GM19438 (cell line): ENCODE results near the gene OTOS.

ENCODE experiments used
- ATAC-seq: cut with Tn5 transposase; IDR thresholded peaks from one replicate; pipeline ENCODE4 v1.9.1; 2021; ENCODE audit warnings: low read depth; ENCODE audit not compliant: unreplicated experiment

OTOS gene

DNA sequence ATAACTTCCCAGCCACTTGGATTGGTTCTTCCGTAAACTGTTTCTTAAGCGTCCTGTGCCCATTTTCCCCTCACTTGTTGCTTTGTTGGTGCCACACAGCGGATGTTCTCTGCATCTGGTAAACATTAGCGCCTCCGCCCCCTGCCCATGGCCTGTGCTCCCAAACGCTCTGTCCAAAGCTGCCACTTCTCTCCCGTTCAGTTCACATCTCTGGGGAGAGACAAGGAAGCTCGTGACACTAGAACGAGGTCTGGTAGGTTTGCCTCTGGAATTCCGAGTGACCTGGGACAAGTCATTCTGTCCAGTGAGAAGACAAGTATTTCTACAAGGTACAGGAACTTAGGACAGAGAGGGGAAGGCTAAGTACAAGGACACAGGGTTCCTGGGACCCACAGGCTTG, 13.7 kb downstream of the OTOS start:
- ATAC-seq = no peak

DNA sequence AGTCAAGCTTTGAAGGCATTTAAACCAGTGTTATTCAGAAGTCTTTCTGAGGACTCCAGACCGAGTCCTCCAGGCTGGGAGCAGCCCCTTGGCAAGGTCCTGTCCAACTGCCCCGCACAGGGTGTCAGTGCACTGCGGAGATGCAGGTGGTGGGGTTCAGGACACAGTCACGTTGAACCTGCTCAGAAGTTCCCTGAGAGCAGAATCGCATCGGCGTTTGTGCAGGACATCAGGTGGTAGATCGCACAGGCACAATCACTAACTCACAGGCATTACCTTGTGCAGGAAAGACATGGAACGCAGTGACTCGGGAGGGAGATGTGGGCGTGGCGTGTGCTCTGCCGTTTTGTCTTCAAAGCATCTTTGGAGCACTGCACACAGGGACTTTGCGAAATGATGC, 14.7 kb downstream of the OTOS start:
- no peak for ATAC-seq

DNA sequence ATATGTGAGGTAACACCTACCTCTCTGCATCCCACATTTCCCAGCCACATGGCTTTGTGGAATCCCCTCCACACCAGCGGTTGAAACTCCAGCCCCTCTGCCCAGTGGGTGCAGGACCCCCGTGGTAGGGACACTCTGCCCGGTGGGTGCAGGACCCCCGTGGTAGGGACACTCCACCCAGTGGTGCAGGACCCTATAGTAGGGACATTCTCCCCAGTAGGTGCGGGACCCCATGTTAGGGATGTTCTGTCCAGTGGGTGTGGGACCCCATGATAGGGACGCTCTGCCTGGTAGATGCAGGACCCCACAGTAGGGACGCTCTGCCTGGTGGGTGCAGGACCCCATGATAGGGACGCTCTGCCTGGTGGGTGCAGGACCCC, 15.8 kb downstream of the OTOS start:
- ATAC-seq = no peak

DNA sequence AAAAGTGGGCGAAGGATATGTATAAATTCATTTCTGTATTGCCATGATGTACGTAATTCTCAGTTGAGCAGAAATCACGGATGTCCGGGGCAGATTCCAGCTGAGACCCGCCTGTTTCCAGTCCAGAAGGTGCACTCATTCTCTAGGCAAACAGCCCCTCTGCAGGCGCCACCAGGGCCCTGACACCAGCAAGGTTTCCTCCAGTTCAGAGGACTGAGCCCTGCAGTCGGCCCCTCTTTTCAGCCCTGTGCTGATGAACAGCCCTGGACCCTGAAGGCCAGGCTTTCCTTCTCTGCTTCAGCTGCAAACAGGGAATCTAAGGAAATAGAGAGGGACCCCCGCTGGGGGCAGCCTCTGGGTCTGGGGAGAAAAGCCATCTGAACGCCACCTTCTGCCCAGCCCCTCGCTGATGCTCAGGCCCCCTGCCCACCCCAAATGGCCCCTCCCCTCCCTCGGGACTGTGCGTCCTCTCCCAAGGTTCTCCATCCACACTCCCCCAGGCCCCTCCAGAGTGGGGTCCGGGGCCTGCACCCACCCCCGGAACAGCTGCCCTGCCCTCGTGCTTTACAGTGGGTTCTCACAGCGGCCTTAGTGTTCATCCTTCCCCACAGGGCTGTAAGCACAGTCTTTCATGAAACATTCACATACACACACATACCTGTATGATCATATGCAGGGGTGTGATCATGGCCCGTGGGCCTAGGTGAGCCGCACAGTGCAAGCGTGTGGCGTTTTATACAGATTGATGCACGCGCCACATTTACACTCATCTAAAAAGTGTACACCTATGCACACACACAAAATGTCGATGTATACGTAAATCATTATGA, 16.4 kb downstream of the OTOS start:
- ATAC-seq = no peak

DNA sequence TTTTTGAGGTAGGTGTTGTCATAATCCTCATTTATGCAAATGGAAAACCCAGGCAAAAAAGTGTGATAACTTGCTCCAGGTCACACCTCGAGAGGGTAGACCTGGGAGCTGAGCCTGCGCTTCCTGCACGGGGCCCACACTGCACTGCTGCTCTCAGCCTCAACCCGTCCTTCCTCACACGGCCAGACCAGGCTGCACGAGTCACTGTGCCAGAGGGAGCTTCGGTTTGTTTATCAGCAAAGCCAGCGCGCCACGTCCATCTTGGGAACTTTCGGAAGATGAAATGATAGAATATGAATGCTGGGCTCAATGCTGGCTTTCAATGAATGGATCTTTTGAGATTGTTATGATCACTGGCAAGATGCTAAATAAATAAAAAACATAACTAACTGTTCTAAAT, 18.8 kb downstream of the OTOS start:
- no peak for ATAC-seq

DNA sequence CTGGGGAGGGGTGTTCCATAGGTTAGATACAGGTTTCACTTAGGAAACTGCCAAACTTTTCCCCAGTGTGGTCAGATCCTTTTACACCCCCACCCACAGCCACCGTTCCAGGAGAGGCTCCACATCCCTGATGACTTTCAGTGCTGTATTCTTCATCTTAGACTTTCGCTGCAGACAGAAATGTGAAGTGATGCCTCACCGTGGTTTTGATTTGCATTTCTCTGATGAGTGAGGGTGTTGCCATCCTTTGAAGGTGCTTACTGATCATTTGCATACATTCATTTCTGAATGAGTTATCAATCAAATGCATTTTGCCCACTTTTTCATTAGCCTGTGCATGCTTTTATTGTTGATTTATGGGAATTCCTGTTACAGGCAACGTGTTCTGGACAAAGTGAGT, 19.3 kb downstream of the OTOS start:
- no peak for ATAC-seq

DNA sequence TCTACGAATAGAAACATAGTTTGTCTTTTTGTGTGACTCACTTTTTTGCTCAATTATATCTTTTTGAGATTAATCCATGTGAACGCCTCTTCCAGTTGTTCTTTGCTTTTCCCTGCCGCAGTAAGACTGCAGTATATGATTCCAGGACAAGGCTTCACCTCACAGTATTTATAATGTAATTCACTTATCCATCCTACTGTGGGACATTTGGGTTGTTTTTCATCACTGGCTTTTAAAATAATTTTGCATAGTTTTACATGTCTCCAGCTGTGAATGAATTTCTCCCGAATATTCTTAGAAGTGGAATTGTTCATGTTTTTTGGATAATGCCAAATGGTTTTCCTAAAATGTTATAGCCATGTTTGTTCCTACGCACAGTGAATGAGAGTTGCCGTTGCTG, 26.2 kb downstream of the OTOS start:
- ATAC-seq = no peak

DNA sequence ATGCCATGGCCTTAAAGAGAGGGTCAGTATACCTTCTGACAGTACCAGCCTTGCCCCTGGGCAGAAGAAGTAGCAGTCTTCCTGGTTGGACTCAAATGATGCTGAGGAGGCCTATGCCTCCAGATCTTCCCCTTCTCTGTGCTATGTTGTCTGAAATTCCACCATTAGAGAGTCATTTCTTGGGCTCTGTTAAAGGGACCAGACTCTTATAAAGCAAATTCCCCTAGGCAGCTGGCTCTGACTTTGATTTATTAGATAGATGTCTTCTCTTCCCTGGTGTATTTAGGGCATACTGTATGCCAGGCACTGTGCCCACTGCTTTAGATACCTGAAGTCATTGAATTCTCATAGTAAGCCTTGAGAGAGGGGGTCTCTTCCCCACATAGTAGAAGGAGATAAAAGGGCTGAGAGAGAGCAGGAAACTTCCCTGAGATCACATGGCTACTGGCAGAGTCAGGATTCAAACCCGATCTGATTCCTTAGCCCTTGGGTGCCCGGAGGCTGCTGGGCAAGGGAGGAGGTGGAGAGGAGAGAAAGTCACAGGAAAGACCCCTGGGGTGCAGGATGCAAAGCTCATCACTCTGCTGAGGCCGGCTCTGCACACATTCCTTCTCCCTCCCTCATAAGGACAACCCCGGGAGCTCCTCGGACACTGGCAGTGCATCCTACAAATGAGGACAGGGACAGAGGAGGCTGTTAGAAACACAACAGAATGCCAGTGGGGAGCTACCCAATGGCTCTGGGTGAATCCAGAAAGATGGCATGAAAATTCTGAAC, 27.4 kb downstream of the OTOS start:
- no peak for ATAC-seq

DNA sequence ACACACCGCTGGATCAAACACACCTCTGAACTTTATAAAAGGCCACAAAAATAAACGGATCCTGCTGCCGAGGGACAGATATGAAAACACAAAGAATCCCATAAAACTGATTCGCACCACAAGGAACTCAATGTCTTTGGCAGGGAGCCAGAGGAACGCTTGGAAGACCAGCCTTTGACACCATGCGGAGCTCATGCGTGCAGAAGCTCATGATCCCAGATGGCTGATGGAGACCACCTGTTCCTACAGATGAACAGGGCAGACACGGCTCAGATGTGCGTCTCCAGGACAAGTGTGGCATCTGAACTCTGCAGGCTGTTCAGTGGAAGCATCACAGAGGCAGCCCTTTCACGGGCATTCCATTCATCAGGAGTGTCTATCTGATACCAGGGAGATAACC, 29.2 kb downstream of the OTOS start:
- ATAC-seq = no peak

DNA sequence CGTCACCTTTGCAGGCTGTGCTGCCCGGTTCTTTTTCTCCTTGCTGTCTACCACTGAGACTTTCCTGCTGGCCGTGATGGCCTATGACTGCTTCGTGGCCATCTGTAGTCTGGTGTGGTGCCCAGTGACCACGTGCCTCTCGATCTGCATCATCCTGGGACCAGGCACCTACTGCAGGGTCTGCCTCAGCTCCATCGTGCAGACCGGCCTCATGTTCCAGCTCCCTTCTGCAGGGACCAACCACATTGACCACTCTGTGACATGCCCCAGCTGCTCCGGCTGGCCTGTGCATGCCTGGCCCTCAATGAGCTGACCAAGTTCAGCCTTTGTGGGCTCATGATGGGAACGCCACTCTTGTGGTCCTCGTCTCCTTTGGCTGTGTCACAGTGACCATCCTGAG, 31.1 kb downstream of the OTOS start:
- ATAC-seq = no peak

DNA sequence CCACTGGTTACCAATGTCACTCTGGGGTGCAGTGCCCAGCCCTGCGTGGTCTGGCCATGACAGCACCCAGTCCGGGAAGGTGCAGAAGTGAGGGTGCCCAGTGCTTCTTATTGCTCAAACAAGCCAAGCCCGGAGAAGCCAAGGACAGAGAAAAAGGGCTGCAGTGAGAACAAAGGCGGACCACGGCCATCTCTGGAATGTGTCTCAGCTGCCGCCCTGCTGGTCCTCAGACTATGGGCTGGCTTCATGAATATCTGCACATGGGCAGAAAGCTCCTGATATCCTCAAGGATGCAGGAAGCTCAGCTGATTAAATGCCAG, 33.0 kb downstream of the OTOS start:
- ATAC-seq = no peak

DNA sequence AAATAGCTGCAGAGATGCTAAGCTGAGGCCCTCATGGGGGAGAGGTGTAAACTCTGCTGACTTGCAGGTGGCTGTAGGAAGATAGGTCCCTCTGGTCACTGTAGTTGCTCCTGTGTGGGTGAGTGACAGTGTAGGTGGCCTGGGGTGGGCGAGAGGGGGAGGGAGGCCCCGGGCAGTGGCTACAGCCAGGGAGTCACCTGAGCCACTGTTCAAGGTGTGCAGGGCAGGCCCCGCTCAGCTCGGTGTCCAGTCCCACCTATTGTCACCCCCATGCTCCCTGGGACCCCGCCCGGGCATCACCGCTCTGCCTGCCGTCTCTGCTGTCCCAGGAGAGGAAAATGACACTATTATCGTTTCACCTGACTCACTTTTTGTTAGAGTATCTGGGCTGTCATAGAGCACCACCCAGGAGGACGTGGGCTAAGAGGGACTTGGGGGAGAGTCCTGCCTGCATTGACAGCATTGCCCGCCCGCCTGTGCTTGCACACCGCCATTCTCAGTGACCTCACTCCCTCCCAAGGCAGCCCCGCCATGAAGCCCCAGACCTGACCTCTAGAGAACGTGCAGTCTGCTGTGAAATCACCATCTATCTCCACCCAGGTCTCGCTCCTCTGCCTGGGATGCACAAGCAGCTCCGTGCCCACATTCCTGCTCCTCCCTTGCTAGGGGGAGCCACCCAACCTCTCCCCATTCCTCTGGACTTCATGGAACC, 33.5 kb downstream of the OTOS start:
- no peak for ATAC-seq

DNA sequence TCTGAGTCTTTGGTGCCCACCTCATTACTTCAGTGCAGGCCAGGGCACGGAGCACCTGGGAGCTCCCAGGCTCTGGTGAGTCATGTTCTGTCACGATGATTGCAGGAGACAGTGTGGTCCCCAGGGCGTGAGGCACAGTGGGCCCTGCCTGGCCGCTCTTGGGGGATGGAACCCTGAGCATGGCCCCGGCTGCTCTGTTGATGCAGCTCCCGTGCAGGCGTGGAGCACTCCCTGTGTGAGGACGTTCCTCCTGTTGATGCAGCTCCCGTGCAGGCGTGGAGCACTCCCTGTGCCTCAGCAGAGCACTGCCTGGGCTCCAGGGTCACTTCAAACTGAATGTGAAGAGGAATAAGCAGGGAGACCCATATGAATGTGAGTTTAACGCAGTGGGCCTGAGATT, 34.5 kb downstream of the OTOS start:
- no peak for ATAC-seq

DNA sequence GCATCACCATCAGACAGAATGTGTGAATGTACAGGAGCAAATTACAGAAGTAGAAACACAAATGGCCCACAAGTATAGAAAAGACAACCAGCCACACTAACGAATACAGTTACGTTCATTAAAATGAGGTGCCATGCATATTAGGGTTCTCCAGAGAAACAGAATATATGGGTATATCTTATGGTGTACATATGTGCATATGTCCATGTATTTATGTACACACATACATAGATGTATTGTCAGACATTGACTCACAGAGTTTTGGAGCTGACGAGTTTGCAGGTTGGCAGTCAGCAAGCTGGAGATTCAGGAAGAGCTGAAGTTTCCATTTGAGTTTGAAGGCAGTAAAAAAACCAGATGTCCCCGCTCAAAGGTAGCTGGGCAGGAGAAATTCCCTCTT, 37.3 kb downstream of the OTOS start:
- no peak for ATAC-seq

DNA sequence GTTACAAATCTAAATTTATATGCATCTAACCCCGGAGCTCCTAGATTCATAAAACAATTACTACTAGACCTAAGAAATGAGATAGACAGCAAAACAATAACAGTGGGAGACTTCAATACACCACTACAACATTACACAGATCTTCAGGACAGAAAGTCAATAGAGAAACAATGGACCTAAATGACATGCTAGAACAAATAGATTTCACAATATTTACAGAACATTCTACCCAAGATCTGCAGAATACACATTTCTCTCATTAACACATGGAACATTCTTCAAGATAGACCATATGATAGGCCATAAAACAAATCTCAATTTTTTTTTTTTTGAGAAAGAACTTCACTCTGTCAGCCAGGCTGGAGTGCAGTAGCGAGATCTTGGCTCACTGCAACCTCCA, 42.1 kb downstream of the OTOS start:
- ATAC-seq = no peak

DNA sequence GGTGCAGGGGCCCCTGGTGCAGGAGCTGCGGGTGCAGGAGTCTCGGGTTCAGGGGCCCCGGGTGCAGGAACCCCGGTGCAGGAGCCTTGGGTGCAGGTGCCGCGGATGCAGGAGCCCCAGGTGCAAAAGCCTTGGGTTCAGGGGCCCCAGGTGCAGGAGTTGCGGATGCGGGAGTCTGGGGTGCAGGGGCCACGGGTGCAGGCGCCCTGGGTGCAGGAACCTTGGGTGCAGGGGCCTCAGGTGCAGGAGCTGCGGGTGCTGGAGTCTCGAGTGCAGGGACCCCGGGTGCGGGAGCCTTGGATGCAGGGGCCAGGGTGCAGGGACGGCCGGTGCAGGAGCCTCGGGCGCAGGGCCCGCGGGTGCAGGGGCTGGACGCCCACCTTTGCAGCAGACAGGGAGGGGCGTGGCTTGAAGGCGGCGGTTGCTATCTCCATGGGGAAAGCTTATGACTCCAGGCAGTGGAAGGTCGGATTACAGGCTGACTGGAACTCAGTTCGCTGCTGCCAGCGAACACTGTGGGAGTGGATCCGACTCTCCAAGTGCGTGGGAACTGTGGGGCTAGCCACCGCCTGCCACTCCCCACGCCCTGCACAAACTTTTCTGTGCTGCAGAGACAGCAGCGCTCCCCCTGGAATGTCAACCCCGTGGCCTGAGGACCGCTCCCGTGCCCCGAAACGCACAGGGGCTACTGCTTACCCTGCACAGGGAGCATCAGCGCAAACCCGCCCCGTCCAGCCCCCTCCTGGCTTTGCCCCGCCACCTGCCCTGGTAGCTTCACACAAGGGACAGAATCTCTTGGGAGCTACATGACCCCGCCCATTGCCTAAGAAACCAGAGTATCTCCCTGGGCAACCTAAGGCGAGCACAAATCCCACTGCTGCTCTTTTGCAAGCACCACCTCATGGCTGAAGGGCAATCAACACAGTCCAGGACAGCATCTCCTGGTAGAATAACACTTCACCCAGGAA, 44.6 kb downstream of the OTOS start:
- no peak for ATAC-seq

DNA sequence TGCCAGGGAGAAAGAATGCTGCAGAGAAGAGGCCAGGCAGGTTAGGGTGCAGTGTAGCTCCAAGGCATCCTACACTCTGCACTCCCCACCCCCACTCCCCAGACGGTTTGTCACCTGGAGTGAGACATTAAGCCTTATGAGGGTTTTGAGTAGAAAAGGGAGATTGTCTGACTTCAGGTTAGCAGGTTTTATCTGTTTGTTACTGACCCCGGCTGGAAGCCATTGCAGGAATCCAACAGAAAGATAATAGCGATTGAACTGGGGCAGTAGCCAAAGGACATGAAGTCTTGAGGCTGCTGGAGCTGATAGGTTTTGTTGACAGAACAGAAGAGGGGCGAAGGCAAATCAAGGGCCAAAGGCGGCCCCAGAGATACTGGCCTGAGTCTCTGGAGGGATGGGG, 51.2 kb downstream of the OTOS start:
- no peak for ATAC-seq
